GM23248 (cell line): ENCODE results near the gene BLOC1S6.

ENCODE experiments used
- EZH2 ChIP-seq: fragments of 200-600 bp; sonication (generic); IDR thresholded peaks from 2 replicates; pipeline ENCODE4 v1.6.1; 2018; ENCODE audit warnings: antibody characterized with exemption, mild to moderate bottlenecking; ENCODE audit not compliant: insufficient read depth, poor library complexity, severe bottlenecking
- EZH2phosphoT487 ChIP-seq: fragments of 200-600 bp; sonication (generic); IDR thresholded peaks from 2 replicates; pipeline ENCODE4 v1.6.1; 2018; ENCODE audit warnings: antibody characterized with exemption, moderate library complexity, mild to moderate bottlenecking, low read depth; ENCODE audit not compliant: insufficient read depth

- no peak for TF ChIP-seq EZH2phosphoT487
- no peak for TF ChIP-seq EZH2
Observed at GRCh38 chr15:45581919-45582318, 5.3 kb upstream of the BLOC1S6 start.
